CD4-positive, alpha-beta T cell treated with Interleukin-6 at 100 ng/mL for 8 hours (primary cell): ENCODE measurements around the gene NSDHL.
"Not testable (repeated sequence)": the region's sequence is repeated elsewhere in the genome, so short reads cannot be mapped to it uniquely, and the experiment has no call there.

ENCODE experiments used
- DNase-seq: peaks from one replicate; pipeline ENCODE4 v3.0.0-alpha.2; 2020; ENCODE audit warnings: mixed read lengths, low spot score

Gene NSDHL

GRCh38 chrX:152895121-152895520 is 64.3 kb downstream of the NSDHL start:
- DNase-seq = no peak

DNA sequence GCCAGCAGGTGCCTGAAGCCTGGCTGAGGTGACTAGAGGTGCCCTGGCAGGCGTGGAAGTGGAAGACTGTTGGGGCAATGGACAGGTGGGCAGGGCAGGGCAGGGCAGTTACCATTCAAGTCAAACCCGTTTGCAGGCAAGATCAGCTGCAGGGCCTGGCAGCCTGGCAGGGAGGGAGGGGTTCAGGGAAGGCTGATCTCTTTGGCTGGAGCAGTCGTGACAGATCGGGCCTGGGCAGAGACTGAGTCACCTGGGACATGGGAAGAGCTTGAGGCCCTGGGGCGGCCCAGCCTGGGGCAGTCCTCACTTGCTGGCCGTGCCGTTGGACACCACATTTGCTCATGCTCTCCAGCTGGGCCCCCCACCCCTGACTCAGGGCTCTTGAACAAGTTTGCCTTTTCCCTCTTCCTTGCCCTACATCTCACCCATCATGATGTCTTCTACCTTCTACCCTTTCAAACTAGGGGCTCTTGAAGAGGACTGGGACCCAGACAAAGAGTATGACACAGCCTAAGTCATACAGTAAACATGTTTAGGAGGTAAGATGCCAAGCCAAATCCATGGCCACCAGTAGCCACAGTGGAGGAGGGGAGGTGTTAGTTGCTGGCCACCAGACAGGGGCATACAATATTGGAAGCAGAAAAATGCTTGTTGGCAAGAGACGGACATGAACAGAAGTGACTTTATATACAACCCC is 65.0 kb downstream of the NSDHL start:
- no peak for DNase-seq

DNA sequence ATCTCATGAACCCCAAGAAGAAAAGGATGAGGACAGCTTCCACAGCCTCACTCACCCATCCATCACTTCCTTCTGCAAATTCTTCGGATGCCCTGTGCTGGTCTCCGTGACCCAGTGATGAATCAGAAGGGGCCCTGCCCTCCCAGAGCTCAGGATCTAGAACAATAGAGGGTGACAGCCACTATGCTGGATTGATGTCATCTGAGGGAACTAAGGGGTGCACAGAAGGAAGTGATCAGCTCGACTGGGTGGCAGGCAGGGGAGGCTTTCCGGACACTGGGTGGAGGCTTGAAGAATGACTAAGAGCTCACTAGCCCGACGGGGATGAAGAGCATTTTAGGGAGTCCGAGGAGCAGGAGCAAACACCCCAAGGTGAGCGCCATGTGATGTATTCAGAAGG is 65.6 kb downstream of the NSDHL start:
- DNase-seq = no peak

- DNase-seq = no peak
These were observed 66.6 kb downstream of the NSDHL start, which contains the start of gene ZNF185 for GRCh38 chrX:152897222-152898131. Gene ZNF185, plus strand, starts transcription at chrX:152898067. Its CDS starts 16,423 bp downstream, at chrX:152914490.

- no peak for DNase-seq
These were observed 67.6 kb downstream of the NSDHL start for GRCh38 chrX:152898442-152898841.

- DNase-seq = no peak
These were observed 68.4 kb downstream of the NSDHL start for GRCh38 chrX:152899111-152899873.

DNA sequence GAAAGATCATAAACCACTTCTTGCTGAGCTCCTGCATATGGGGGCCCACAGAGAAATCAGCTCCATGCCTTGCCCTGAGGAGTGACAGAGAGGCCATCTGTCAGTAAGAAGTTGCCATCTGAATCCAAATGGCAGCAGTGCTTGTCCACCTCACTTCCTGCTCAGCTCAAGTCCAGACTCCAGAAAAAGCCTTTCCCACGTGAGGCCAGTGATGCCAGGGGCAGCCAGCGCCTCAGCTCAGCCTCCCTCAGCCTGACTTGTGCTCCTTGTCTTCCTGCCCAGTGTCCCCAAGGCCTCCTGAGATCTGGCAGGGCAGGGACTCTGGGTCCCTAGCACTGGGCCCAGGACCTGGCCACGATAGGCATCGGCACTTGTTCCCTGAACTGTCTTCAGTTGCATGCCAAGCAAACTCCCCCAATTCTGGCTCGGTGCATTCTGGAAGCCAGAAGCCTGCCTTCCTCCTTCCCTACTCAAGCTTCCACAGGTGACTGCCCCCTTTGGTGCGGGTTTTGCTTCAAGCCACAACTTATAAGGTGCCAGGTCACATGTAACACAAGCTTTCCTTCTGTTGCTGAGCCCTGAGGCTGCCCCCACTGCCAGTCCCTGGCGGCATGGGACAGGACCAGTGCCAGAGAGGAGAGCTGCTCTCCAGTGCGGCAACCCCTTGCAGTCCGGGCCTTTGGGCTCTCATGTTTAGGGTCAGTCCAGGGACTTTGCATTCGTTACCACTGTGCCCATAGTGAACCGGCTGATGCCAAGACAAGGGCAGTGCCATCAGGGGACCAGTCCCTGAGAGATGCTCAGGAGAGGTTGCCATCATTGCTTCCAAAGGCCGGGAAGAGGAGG is 69.2 kb downstream of the NSDHL start:
- DNase-seq = no peak

DNA sequence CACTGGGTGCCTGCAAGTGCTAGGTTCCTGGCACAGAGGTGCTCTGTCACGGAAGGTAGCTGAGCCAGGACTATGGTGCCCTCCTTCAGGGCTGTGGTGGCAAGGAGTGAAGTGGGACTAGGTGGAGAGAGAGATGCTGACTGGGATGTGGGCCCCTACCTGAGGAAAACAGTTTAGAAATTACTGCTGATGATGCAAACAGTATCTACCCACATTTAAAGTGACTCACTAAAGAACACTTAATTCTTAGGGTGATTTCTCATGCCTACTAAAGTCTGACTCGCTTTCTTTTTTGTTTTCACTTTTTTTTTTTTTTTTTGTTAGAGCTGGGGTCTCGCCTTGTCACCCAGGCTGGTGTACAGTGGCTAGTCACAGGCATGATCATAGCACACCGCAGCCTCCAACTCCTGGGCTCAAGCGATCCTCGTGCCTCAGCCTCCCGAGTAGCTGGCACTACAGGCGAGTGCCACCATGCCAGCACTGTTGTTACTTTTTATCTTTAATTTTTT is 70.1 kb downstream of the NSDHL start:
- no peak for DNase-seq

DNA sequence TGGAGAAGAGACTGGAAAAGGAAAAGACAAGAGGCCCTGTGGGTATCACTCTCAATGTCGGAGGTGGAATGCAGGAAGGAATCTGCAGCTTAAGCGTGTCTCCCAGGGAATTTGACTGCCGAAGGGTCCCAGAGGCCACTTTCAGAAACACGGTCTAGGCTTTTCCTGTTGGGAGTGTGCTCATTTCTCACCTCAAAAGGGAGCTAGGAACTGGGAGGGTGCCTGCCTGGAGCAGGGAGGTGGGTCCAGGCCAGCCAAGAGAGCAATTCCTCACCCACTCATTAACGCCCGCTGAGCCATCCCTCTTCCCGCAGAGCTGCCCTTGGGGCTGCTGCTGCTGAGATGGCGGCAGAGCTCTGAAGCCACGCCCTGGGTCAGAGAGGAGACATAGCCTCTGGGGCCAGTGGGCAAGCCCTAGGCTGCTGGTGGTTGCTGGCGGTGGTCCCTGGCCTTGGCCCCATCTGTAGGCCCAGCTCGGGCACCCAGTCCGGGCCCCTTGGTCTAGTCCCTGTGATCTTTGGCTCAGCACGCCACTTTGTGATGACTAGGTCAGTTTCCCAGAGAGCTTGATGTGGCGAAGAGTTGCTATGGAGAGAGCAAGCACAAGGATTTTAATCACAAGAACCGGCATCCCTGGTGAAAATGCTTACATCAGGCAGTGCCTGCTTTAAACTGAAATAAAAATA is 71.1 kb downstream of the NSDHL start:
- no peak for DNase-seq

GRCh38 chrX:152902502-152902820 is 71.6 kb downstream of the NSDHL start:
- DNase-seq = no peak

DNA sequence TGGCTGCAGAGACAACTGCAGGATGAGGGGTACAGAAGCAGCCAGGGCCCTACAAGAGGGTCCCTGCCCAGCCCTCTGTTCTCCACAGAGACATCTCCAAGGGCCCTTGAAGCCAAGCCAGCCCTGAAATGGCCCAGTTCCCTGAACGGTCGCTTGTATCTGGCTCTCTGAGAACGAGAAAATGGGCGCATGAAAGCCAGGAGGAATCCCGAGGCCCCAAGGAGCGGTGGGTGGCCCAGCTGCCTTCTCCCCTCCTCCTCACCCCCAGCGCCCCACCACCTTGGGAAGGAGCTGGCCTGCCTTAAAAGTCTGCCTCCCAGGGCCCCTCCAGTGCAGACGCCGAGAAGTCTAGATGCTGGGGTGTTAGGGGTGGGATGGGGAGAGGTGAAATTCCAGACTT is 72.7 kb downstream of the NSDHL start:
- DNase-seq = no peak

DNA sequence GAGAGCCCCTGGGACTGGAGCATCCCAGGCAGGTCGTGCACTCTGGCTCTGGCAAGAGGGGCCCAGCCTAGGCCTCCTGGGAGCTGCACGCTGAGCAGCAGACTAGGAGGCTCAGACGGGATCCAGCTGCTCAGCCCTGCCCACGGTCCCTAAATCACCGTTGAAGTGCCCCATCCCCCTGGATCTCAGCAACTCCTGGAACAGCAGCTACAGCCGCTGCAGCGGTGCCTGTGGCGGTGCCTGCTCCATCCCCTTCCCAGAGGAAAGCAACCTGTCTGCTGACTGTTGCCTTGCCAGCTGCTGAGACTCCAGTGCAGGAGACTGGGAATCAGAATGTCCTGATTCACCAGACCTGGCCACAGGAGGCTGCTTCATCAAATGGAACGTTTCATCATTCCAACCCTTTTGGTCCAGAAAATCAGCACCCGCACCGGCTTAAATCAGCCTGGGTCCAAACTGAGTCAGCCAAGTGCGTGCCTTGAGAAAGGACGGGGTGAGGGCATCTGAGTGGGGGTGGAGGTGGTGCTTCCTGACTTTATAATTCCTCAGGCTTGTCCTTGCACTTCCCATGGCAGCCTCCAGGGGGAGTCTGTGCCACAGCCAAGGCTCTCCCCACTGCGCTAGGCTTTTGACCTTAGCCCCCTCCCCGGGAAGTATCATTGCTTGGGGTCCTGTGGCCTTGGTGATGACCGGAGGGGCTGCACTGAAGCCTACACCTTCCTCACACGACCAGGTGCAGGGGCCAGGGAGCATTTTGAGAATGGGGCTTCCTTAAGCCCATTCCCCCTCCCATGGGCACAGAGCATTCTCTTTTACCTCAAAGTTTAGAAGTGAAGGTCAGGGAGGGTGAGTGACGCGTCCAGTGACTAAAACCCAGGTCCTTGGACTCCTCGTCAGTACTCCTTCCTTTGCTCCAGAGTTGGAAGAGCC is 73.6 kb downstream of the NSDHL start:
- DNase-seq = peak; percentile 13

- no peak for DNase-seq
These were observed 74.2 kb downstream of the NSDHL start for GRCh38 chrX:152905081-152905420.

DNA sequence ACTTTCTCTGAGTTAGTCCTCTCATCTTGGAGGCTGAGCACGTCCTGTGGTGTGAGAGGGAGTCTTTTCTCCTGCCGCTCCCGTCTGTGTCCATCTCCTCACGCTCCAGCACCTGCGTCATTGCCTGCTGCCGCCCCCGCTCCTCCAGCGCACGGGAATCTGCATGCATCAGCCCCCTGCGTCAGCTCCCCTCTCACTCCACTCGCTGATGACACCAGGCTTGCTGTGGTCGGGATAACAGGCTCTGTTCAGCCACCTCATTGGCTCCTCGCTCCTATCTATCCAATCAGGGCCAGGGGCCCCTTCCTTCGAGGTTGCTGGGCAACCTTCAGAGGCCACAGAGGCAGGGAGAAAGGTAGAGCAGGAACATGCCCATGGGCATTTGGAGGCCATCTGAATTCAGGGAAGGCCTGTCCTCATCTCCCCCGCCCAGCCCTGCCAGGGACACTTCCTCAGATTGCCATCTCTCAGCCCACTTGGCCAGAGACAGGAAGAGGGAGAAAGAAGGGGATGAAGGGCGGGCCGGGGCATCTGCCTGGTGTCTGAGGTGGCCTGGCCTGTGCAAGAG is 76.3 kb downstream of the NSDHL start:
- no peak for DNase-seq

- no peak for DNase-seq
These were observed 77.6 kb downstream of the NSDHL start for GRCh38 chrX:152908486-152908885.

- DNase-seq = not testable (repeated sequence)
These were observed 79.2 kb downstream of the NSDHL start for GRCh38 chrX:152910018-152910417.

DNA sequence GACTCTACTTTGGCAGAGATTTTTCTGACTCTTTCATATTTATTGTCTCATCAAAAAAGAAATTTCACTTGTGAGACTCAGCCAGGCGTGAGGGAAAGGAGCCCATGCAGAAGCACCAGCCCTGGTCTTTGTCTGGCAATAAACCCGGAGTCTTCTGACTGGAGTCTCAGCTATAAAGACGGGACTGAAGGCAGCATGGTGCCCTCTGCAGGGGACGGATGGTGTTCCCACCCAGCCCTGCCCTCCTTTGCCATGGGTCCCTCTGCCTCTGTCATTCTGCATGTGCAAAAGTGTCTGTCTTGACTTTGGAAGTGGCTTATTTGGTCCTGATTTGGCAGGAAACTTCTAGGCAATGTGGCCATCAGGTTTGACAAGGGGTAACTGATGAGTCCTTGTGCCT is 81.2 kb downstream of the NSDHL start:
- DNase-seq = no peak

DNA sequence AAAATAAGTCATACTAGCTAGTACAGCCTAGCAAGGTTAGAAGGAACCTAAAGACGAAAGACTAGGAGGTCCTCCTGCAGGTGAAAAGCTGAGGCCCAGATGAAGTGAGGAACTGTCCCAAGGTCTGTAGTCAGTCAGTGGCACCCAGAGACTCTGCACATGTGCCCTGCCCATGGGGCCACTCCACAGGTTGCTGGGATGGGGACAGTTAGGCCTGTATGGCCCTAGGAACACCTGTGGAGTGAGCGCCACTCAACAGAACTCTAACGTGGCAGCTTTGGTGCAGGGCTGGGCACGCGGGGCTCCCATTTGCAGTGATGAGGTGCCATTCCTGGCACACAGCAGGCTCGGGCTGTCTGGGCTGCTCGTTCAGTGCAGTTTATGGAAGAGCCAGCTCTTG is 81.8 kb downstream of the NSDHL start:
- DNase-seq = no peak

- no peak for DNase-seq
These were observed 82.5 kb downstream of the NSDHL start for GRCh38 chrX:152913346-152913745.

DNA sequence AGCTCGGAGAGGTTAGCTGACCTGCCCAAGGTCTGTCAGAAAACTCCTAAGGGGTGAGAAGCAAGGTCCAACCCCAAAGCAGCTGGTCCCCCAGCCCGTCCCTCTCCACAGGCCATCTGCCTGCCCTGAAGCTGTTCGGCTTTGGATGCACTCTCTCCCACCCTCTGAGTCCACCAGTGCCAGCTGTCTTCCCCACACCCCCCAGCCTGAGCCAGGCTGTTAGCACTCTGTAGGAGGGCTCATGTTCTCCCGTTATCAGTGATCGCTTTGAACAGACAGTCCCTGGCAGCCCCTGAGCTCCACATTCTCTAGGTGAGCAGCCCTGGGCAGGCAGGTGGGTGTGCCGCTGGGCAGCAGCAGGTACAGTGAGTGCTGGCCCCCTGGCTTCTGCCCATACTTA is 83.0 kb downstream of the NSDHL start:
- no peak for DNase-seq
